Suprapubic skin (tissue), 4 donors: ENCODE results near the gene NCAM1. TPM values are rescaled to one million over a fixed set of nuclear protein-coding genes. Genes with fewer than 3 reads are reported as not detected.
"Not testable (repeated sequence)": the region's sequence is repeated elsewhere in the genome, so short reads cannot be mapped to it uniquely, and the experiment has no call there.

Experiments
- DNase-seq, 2 donors: peaks; one replicate each; pipeline ENCODE4 v3.0.0-alpha.2; 2019; ENCODE audit warnings: low spot score in 2 of 2
- H3K27ac ChIP-seq: fragments of 200-600 bp; sonication (generic); one replicate; pipeline ENCODE4 v1.5.1; 2019
- H3K27me3 ChIP-seq: fragments of 200-600 bp; sonication (generic); one replicate; pipeline ENCODE4 v1.5.1; 2019
- H3K36me3 ChIP-seq: fragments of 200-600 bp; sonication (generic); one replicate; pipeline ENCODE4 v1.5.1; 2019
- H3K4me1 ChIP-seq: fragments of 200-600 bp; sonication (generic); one replicate; pipeline ENCODE4 v1.5.1; 2019
- H3K4me3 ChIP-seq: fragments of 200-600 bp; sonication (generic); one replicate; pipeline ENCODE4 v1.5.1; 2019; ENCODE audit warnings: mild to moderate bottlenecking
- H3K9me3 ChIP-seq: fragments of 200-600 bp; sonication (generic); one replicate; pipeline ENCODE4 v1.5.1; 2019
- CTCF ChIP-seq, 2 donors: fragments of 200-600 bp in 1 of 2; fragments of 450-650 bp in 1 of 2; sonication (generic) in 1 of 2; IDR thresholded peaks; one replicate each; pipeline ENCODE4 v1.5.1; 2016 to 2019; ENCODE audit warnings: antibody characterized with exemption in 2 of 2, mild to moderate bottlenecking in 1 of 2, moderate library complexity in 1 of 2
- EP300 ChIP-seq: sonication (generic); formaldehyde crosslinking; IDR thresholded peaks from one replicate; pipeline ENCODE4 v1.6.1; 2017; ENCODE audit warnings: antibody characterized with exemption
- POLR2A ChIP-seq, 2 donors: fragments of 450-650 bp; IDR thresholded peaks; one replicate each; pipeline ENCODE4 v1.6.1; 2017; ENCODE audit warnings: antibody characterized with exemption in 2 of 2, mild to moderate bottlenecking in 2 of 2, moderate library complexity in 2 of 2
- POLR2AphosphoS5 ChIP-seq, 3 donors: sonication (generic); formaldehyde crosslinking; IDR thresholded peaks; one replicate each; pipeline ENCODE4 v1.6.1; 2017; ENCODE audit warnings: antibody characterized with exemption in 3 of 3
- WGBS: methylation state at CpG from one replicate; pipeline ENCODE4 v1.1.5; 2018; 5-methylcytosine and 5-hydroxymethylcytosine counted together
- total RNA-seq, 4 donors: library from RNA; depleted of rRNA; stranded (reverse); fragments of >200 nt; gene quantifications; one replicate each; pipeline ENCODE4 v1.1.0, GENCODE V29; 2016

Gene NCAM1
- total RNA-seq, 4 donors from 2014 or later, result 0.98 to 3.3 (median 1.9) TPM

GRCh38 chr11:113046866-113047265 is 85.6 kb downstream of the NCAM1 start:
- no peak overlapping the region for H3K27ac ChIP-seq
- 69% methylated on average over 2 of the region's 2 CpGs for WGBS

GRCh38 chr11:113048820-113049768 is 87.9 kb downstream of the NCAM1 start:
- DNase-seq, result no peak

More at GRCh38 chr11:113046866-113047265, 85.6 kb downstream of the NCAM1 start:
- H3K9me3 ChIP-seq, result no peaks in the 10 kb centered on the region
- no peaks in the 10 kb centered on the region for H3K27me3 ChIP-seq
- no peak for DNase-seq
- no peak overlapping the region for H3K4me3 ChIP-seq
- no peaks in the 10 kb centered on the region for H3K4me1 ChIP-seq
- no peaks in the 10 kb centered on the region for H3K36me3 ChIP-seq
- TF ChIP-seq POLR2AphosphoS5 (IDR thresholded peaks at IDR 0.05), result no peak
- TF ChIP-seq CTCF (IDR thresholded peaks at IDR 0.05), result no peak
- no peak for TF ChIP-seq POLR2A (IDR thresholded peaks at IDR 0.05)
- no peak for TF ChIP-seq EP300

GRCh38 chr11:113053042-113053441 is 91.8 kb downstream of the NCAM1 start:
- 86% methylated on average over 2 of the region's 2 CpGs for WGBS
- H3K4me3 ChIP-seq, DNase-seq, H3K27ac ChIP-seq, H3K4me1 ChIP-seq, H3K9me3 ChIP-seq, H3K27me3 ChIP-seq, H3K36me3 ChIP-seq: not testable (repeated sequence)

More at GRCh38 chr11:113048820-113049768, 87.9 kb downstream of the NCAM1 start:
- no peaks in the 10 kb centered on the region for H3K9me3 ChIP-seq
- no peak overlapping the region for H3K4me3 ChIP-seq
- H3K27ac ChIP-seq, result no peak overlapping the region
- no peaks in the 10 kb centered on the region for H3K27me3 ChIP-seq
- H3K4me1 ChIP-seq, result no peaks in the 10 kb centered on the region
- H3K36me3 ChIP-seq, result no peaks in the 10 kb centered on the region
- WGBS, result 75% methylated on average over 3 of the region's 3 CpGs
- TF ChIP-seq POLR2AphosphoS5 (IDR thresholded peaks at IDR 0.05) (no peak), EP300 (no peak), CTCF (IDR thresholded peaks at IDR 0.05) (no peak), POLR2A (IDR thresholded peaks at IDR 0.05) (no peak)

- no peak overlapping the region for H3K27ac ChIP-seq
- no peaks in the 10 kb centered on the region for H3K4me1 ChIP-seq
- no peaks in the 10 kb centered on the region for H3K36me3 ChIP-seq
- H3K27me3 ChIP-seq, result no peaks in the 10 kb centered on the region
- H3K9me3 ChIP-seq, result no peaks in the 10 kb centered on the region
- no peak overlapping the region for H3K4me3 ChIP-seq
- 78% methylated on average over 2 of the region's 2 CpGs for WGBS
- no peak for DNase-seq
- TF ChIP-seq POLR2A (IDR thresholded peaks at IDR 0.05) (no peak), POLR2AphosphoS5 (IDR thresholded peaks at IDR 0.05) (no peak), CTCF (IDR thresholded peaks at IDR 0.05) (no peak), EP300 (no peak)
Observed at GRCh38 chr11:113057038-113057437, 95.8 kb downstream of the NCAM1 start.

GRCh38 chr11:113059548-113059947 is 98.3 kb downstream of the NCAM1 start:
- H3K9me3 ChIP-seq, result no peaks in the 10 kb centered on the region
- H3K4me3 ChIP-seq, result no peak overlapping the region
- no peak overlapping the region for H3K27ac ChIP-seq
- TF ChIP-seq POLR2AphosphoS5 (IDR thresholded peaks at IDR 0.05) (no peak), CTCF (IDR thresholded peaks at IDR 0.05) (no peak), EP300 (no peak), POLR2A (IDR thresholded peaks at IDR 0.05) (no peak)
- H3K36me3 ChIP-seq, result no peaks in the 10 kb centered on the region
- H3K27me3 ChIP-seq, result no peaks in the 10 kb centered on the region
- DNase-seq, result no peak
- H3K4me1 ChIP-seq, result no peaks in the 10 kb centered on the region
- 93% methylated on average over 4 of the region's 4 CpGs for WGBS
